Natural killer cell (primary cell): ENCODE measurements around the gene RNH1. TPM values are rescaled to one million over a fixed set of nuclear protein-coding genes. Genes with fewer than 3 reads are reported as not detected.

ENCODE experiments used
- ATAC-seq, 3 donors: fragments of 150-1000 bp in 2 of 3; fragments of 200-7000 bp in 1 of 3; cut with Tn5 transposase; 1 replicate in 1 of 3; 2 replicates in 2 of 3; pipeline ENCODE4 v1.10.0; 2021; ENCODE audit warnings: mild to moderate bottlenecking in 2 of 3, moderate library complexity in 2 of 3
- DNase-seq, 2 donors: peaks; one replicate each; pipeline versions ENCODE4 v3.0.0 to v3.0.0-alpha.2; 2013 to 2021; ENCODE audit warnings: mixed read lengths in 1 of 2
- H3K27ac ChIP-seq: one replicate; pipeline ENCODE4 v1.5.1; 2013; ENCODE audit warnings: mild to moderate bottlenecking, low read length
- H3K27me3 ChIP-seq: one replicate; pipeline ENCODE4 v1.6.1; 2013; ENCODE audit warnings: low read length; ENCODE audit not compliant: control insufficient read depth, insufficient read depth
- H3K36me3 ChIP-seq: one replicate; pipeline ENCODE4 v1.6.1; 2013; ENCODE audit warnings: low read length; ENCODE audit not compliant: control insufficient read depth, insufficient read depth
- H3K4me1 ChIP-seq: one replicate; pipeline ENCODE4 v1.6.1; 2013; ENCODE audit warnings: low read length; ENCODE audit not compliant: control insufficient read depth, insufficient read depth
- H3K4me3 ChIP-seq: one replicate; pipeline ENCODE4 v1.5.1; 2013; ENCODE audit warnings: low read length
- H3K9me3 ChIP-seq: one replicate; pipeline ENCODE4 v1.6.1; 2013; ENCODE audit warnings: low read length; ENCODE audit not compliant: control insufficient read depth, insufficient read depth
- H3K27ac Mint-ChIP-seq, 2 donors: one replicate each; pipeline ENCODE4 v1.8.0; 2022; ENCODE audit warnings: mild to moderate bottlenecking in 2 of 2, mixed read lengths in 2 of 2, moderate library complexity in 1 of 2
- H3K27me3 Mint-ChIP-seq, 2 donors: one replicate each; pipeline ENCODE4 v1.8.0; 2022; ENCODE audit warnings: low read depth in 2 of 2, mixed read lengths in 2 of 2
- H3K36me3 Mint-ChIP-seq: one replicate; pipeline ENCODE4 v1.8.0; 2022; ENCODE audit warnings: mixed read lengths
- H3K4me1 Mint-ChIP-seq, 2 donors: one replicate each; pipeline ENCODE4 v1.8.0; 2022; ENCODE audit warnings: mixed read lengths in 2 of 2
- H3K4me3 Mint-ChIP-seq: one replicate; pipeline ENCODE4 v1.8.0; 2022; ENCODE audit warnings: mild to moderate bottlenecking, moderate library complexity, mixed read lengths
- H3K9me3 Mint-ChIP-seq, 2 donors: one replicate each; pipeline ENCODE4 v1.8.0; 2022; ENCODE audit warnings: mixed read lengths in 2 of 2
- WGBS: methylation state at CpG from one replicate; pipeline ENCODE4 v1.1.7; 2013; ENCODE audit warnings: missing lambda C conversion rate; ENCODE audit not compliant: insufficient coverage; 5-methylcytosine and 5-hydroxymethylcytosine counted together
- intact Hi-C: fragments of 100-400 bp; cut with micrococcal nuclease; formaldehyde crosslinking; loops from one replicate; pipeline ENCODE4 v1.14.2; 2022
- total RNA-seq, 4 donors: library from RNA; stranded (reverse); fragments of 120-200 nt in 1 of 4; gene quantifications; one replicate each; pipeline versions ENCODE4 v1.2.3 to v1.2.4, GENCODE V29; 2013 to 2022
- TF ChIP-seq, protein P1 (sequence below): fragments of 200-600 bp; IDR thresholded peaks from one replicate; pipeline ENCODE4 v1.8.0; 2022; ENCODE audit warnings: antibody characterized with exemption

Gene RNH1
- total RNA-seq, 3 donors from 2014 or later (not counting 1 experiment from before 2014, with no cell fraction given): 113 to 120 (median 118) TPM

DNA sequence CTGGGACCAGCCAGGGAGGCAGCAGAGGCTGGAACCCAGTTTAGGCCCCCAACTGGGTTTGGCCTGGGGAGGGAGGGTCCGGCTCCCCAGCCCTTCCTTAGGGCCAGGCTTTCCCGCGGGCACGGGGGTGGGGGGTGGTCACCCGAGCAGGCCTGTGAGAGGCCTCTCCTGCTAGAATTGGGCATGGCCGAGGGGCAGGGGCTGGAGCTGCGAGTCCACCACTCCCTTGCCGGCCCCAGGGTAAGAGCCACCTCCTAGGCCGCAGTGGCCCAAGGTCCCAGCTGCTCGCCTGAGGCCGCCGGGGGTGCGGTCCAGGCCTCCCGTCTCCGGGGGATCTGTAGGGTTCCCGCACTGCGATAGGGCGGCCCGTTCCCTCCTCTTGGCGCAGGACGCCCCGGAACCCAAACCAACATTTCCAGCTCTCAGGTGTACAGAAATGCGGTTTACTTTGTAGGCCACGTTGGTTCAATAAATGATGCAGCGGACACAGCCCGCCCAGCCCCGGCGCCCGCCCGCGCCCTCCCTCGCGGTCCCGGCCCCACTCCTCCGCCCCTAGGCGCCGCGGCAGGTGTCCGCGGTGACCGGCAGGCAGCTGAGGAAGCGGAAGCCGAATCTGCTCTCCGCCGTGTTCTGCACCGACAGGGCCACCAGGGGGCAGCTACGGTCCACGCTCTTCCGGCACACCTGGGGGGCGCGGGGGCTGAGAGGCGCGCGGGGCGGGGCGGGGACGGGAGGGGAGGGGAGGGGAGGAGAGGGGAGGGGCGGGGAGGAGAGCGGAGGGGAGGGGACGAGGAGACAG, 47.6 kb upstream of the RNH1 start:
- Histone ChIP-seq H3K9me3 (no peaks in the 10 kb centered on the region), H3K4me3 (peak overlapping the region; percentile 28), H3K27me3 (no peaks in the 10 kb centered on the region), H3K27ac (no peak overlapping the region), H3K36me3 (no peaks in the 10 kb centered on the region), H3K4me1 (peaks cover 24% of the 10 kb centered on the region)
- Mint-ChIP-seq H3K4me1 (peaks cover under 1 to 5% of the 10 kb centered on the region in 2 donors), H3K27ac (no peak overlapping the region), H3K9me3 (no peaks in the 10 kb centered on the region), H3K27me3 (peaks cover 0 to 5% of the 10 kb centered on the region in 2 donors), H3K4me3 (peak overlapping the region; percentile 50), H3K36me3 (no peaks in the 10 kb centered on the region)
- peak; percentile 86 to 94 (median 92) for ATAC-seq
- intact Hi-C loops: loop anchor here (1.0 kb wide), 1 partner anchor 169 kb away; no protein-coding TSS in a partner anchor
- 22% methylated on average over 48 of the region's 60 CpGs for WGBS
- DNase-seq: peak; percentile 70 to 92
- TF ChIP-seq, protein P1, sequence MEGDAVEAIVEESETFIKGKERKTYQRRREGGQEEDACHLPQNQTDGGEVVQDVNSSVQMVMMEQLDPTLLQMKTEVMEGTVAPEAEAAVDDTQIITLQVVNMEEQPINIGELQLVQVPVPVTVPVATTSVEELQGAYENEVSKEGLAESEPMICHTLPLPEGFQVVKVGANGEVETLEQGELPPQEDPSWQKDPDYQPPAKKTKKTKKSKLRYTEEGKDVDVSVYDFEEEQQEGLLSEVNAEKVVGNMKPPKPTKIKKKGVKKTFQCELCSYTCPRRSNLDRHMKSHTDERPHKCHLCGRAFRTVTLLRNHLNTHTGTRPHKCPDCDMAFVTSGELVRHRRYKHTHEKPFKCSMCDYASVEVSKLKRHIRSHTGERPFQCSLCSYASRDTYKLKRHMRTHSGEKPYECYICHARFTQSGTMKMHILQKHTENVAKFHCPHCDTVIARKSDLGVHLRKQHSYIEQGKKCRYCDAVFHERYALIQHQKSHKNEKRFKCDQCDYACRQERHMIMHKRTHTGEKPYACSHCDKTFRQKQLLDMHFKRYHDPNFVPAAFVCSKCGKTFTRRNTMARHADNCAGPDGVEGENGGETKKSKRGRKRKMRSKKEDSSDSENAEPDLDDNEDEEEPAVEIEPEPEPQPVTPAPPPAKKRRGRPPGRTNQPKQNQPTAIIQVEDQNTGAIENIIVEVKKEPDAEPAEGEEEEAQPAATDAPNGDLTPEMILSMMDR: peak; percentile 56

DNA sequence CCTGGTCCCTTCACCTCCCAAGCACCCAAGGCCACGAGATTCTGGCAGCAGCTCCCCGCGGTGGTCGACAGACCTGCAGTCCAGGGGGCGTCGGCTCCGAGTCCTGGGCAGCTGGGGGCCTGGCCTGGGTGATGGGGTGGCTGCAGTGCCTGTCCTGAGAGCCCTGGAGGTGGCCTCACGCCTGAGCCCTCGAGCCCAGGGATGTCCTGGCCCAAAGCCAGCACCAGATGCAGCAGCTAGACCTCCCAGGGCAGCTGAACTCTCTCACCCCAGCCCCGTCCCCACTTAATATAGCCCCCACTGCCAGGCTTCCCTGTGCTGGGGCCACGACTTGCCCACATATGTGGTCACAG, 46.9 kb upstream of the RNH1 start:
- H3K9me3 Mint-ChIP-seq: no peaks in the 10 kb centered on the region
- no peak overlapping the region for H3K4me3 ChIP-seq
- no peak for DNase-seq
- peaks cover 23% of the 10 kb centered on the region for H3K4me1 ChIP-seq
- ATAC-seq: no peak
- H3K27ac Mint-ChIP-seq: no peak overlapping the region
- H3K27me3 ChIP-seq: no peaks in the 10 kb centered on the region
- no peaks in the 10 kb centered on the region for H3K4me1 Mint-ChIP-seq
- no peak overlapping the region for H3K27ac ChIP-seq
- no peaks in the 10 kb centered on the region for H3K36me3 ChIP-seq
- TF ChIP-seq, protein P1: no peak
- intact Hi-C loops: no loop called here
- H3K27me3 Mint-ChIP-seq: peaks cover 0 to 5% of the 10 kb centered on the region in 2 donors
- WGBS: 61% methylated on average over 11 of the region's 11 CpGs
- no peaks in the 10 kb centered on the region for H3K36me3 Mint-ChIP-seq
- no peak overlapping the region for H3K4me3 Mint-ChIP-seq
- no peaks in the 10 kb centered on the region for H3K9me3 ChIP-seq

DNA sequence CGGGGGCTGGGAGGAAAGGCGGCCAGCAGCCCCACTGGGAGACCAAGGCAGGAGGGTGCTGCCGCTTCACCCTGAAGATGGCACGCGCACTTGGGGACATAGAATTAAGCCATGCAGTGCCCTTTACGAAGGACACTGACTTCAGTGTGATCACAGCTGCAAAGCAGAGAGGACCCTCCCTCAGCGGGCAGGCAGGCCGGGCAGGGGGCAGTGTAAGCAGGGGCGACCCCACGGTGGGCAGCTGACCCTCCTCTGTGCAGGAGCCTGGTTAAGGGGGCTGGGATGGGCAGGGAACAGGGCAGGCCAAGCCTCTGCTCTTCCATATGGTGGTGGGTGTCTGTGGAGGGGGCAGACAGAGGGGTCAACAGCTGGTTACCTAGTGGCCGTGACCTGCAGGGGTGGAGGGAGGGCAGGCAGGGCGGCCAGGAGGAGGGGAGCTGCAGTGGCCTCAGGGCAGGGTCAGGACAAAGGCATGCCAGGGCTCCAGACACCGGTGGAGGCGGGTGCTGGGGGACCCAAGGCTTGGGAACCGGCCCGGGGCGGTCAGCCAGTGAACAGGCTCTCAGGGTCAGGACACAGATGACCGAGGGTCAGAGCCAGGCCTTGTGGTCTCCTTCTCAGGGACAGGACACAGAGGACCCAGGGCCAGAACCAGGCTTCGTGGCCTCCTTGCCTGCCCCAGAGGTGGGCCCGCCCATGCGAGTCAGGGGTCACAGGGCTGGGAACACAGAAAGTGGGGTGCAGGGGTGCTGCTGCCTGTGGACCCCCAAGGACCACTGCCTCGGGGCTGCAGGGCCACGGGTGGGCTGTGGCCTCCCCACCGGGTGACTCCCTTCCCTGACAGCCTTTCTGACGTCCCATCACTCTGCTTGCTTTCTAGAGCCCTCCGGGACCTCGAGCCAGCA, 46.3 kb upstream of the RNH1 start:
- Histone ChIP-seq H3K27me3 (no peaks in the 10 kb centered on the region), H3K27ac (no peak overlapping the region), H3K4me3 (no peak overlapping the region), H3K4me1 (peaks cover 23% of the 10 kb centered on the region), H3K36me3 (no peaks in the 10 kb centered on the region), H3K9me3 (no peaks in the 10 kb centered on the region)
- no peak overlapping the region for H3K27ac Mint-ChIP-seq
- no peaks in the 10 kb centered on the region for H3K36me3 Mint-ChIP-seq
- TF ChIP-seq, protein P1: no peak
- no peak for ATAC-seq
- WGBS: 93% methylated on average over 27 of the region's 27 CpGs
- H3K9me3 Mint-ChIP-seq: no peaks in the 10 kb centered on the region
- H3K27me3 Mint-ChIP-seq: peaks cover 0 to 5% of the 10 kb centered on the region in 2 donors
- H3K4me1 Mint-ChIP-seq: no peaks in the 10 kb centered on the region
- intact Hi-C loops: no loop called here
- DNase-seq: no peak
- H3K4me3 Mint-ChIP-seq: peak overlapping the region; percentile 37
